HG02759 (cell line): ENCODE results near the gene LYL1.
A peak's percentile ranks its signal among the peaks of the same experiment; 100 is the strongest.

Source experiments
- ATAC-seq: cut with Tn5 transposase; IDR thresholded peaks from one replicate; pipeline ENCODE4 v1.9.1; 2021; ENCODE audit warnings: mild to moderate bottlenecking, moderate library complexity; ENCODE audit not compliant: unreplicated experiment

The LYL1 gene

GRCh38 chr19:13110099-13110610 lies 7.5 kb upstream of the LYL1 start:
- no peak for ATAC-seq

GRCh38 chr19:13109361-13110098 lies 6.9 kb upstream of the LYL1 start:
- ATAC-seq: no peak

- ATAC-seq: no peak
These were observed 2.4 kb upstream of the LYL1 start for GRCh38 chr19:13104848-13105711.

DNA sequence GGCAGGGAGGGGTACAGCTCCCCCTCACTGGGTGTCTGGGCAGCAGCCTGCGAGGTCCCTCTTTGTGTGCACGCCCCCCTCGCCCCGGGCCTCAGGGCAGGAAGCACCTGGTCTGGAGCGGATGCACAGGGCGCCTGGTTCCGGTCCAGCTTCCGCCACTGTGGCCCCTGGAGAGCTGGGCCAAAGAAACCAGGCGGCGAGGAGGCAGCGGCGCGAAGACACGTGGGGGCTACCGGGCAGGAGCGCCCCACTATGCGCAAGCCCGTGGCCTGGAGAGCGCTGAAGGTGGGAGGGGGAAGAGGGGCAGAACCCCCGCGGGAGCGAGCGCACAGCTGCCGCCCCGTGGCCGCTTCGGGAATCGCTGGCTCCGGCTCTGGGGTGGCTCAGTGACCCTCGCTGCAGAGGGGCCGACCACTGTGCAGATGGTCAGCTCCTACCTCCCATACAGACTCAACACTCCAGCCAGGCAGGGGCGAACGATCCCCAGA lies 1.7 kb upstream of the LYL1 start:
- peak; percentile 39 for ATAC-seq

GRCh38 chr19:13103581-13104359 lies 1.1 kb upstream of the LYL1 start:
- no peak for ATAC-seq

DNA sequence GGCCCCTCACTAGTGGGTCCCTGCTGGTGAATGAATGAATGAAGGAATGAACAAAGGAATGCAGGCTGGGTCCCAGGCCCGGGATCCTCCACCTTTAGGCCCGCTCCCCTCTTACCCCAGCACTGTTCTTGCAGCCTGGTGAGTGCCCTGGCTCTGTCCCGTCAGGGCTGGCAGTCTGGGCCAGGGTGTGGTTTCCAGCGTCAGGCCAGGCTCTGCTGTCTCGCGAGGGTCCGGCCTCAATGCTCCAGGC lies 317 bp downstream of the LYL1 start:
- ATAC-seq: no peak

DNA sequence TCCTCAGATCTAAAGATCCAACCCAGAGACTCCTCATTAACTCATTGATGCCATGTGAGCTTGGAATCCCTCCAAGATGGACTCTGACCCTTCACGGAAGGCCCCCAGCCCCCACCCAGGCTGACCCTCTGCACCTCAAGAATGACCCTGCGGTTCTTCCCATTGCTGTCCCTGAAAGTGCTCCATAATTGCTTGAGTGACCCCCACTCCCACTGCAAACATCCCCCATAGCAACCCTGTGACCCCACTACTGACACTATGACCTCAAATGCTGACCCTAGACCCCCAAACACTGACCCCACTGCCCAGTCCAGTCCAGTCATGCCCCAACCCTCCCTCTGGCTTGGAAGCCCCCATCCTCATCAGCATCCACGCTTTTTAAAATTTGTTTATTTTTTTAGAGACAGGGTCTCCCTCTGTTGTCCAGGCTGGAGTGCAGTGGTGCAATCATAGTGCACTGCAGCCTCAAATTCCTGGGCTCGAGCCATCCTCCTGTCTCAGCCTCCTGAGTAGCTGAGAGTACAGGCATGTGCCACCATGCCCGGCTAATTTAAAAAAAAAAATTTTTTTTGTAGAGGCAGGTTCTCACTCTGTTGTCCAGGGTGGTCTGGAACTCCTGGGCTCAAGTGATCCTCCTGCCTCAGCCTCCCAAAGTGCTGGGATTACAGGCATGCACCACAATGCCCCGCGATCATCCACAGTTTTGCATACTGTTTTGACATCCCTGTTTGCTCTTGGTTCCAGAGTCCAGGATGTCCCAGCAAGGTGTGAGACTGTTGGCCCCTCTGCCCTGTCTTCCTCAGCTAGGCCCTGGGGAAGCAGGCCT lies 855 bp downstream of the LYL1 start:
- ATAC-seq: no peak

- ATAC-seq: no peak
These were observed 1.6 kb downstream of the LYL1 start for GRCh38 chr19:13100841-13101589.

GRCh38 chr19:13100031-13100588 lies 2.5 kb downstream of the LYL1 start:
- no peak for ATAC-seq

DNA sequence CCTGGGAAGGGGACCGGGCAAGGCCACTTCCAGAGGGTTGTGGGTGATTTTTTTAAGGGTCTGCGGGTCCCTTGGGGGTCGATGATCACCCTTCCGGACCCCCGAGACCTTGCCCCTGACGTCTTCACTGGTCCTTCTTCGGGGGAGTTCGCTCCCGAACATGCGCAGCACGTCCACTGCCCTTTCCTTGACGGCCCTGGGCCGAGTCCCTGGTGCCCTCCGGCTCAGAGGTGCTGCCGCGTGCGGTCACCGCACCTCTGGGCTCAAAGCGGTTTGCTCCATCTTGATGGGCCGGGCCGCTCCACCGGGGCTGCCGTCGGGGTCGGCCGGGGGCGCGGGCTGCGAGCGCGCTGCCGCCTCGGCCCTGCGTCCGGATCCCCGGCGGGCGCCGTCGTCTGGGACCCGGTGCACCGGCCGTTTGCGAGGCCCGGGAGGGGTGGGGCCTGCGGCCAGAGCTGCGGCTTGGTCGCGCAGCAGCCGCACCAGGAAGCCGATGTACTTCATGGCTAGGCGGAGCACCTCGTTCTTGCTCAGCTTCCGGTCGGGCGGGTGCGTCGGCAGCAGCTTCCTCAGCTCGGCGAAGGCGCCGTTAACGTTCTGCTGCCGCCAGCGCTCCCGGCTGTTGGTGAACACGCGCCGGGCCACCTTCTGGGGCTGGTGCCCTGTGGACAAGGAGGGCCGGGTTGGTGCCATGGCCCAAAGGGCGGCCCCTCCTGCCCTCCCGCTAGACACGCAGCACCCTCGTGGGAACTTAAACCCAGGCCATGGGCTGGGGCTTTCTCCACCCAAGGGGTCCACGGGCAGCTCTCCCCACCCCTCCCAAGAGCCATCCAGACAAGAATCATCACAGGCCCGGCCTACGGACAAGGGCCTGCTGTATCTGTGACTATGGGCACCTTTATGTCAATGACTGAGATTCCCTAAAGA lies 3.3 kb downstream of the LYL1 start:
- no peak for ATAC-seq

DNA sequence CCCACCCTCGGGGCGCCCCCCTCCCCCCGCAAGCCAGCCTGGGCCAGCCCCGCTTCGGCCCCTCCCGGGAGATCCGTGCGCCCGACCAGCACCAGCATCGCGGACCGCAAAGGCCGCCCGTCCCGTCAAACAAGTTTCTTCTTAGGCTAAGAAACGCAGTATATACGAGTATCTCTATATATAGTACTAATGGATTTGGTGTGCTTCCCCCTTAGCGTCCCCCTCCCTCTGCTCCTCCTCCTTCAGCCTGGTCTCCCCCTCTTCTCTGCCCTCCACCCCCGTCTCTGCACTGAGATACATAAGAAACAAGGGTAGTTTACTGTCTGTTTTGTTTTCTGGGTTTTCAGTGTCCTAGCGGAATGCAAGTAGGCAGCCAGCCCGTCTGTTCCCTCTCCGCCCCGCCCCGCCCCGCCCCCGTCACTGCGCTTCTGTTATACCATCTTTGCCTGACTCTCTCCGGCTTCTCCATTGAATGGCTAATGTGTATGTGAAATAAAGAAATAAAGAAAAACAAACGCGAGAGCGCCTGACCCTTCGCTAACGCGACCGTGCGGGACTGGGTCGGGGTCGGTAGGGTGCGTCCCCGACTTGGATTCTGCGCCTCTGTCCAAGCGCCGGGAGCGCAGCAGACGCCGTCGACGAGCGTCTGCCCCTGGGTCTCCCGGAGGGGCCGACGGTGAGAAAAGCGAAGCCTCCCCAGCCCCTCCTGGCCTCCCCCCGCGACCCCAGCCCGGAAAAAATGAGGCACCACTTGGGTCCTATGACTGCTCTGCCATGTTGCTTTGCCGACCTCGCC lies 4.2 kb downstream of the LYL1 start:
- ATAC-seq: no peak

DNA sequence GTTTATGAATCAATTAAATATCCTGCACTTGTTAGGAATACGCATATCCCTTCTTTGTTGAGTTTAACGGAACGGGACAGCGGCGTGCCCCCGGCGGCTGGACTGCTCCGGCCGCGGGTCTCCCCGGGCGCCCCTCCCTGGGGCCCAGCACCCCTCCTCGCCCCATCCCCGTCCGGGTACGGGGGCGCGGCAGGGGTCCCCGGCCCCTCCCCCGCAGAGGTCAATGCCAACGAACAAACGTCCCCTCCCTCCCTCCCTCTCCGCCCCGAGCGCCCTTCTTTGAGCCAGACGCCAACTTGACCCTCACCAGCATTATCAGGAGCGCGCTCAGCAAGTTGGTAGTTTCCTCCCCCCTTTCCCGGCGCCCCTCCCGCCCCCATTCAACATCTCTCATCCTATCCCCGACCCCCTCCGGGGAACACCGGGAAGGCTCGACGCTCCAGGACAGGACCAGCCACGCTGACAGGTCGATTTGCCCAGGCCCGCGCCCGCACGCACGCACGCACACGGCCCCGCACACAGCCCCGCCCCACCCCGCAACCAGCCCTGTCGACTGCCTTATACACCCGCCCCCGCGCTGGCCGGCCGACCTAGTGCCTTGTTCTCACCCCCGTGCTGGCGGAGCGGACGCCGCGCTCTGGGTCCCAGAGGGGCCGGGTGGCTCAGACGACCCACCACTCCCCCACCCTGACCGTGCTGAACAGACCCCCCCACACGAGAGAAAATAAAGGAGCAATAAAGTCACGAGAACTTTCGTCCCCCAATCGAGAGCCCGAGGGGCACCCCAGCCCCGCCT lies 5.0 kb downstream of the LYL1 start:
- ATAC-seq: no peak

DNA sequence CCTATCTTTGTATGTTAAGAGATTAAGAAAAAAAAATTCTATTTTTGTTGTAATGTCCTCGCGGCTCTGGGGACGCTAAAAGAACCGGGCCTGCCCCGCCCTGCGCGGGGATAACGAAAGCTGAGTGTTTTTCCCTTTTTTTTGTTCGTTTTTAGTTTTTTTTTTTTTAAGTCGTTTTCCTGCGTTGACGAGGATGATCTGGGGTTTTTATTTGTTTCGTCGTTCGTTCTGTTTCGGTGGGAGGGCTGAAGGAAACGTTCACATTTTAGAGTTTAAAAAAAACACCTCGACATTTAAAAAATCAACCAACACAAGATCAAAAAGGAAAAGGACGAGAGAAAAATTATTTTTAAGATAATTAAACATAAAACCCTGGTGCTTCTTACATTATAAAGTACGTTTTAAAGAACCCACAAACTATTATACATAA lies 5.6 kb downstream of the LYL1 start:
- no peak for ATAC-seq

GRCh38 chr19:13095934-13096927 lies 6.4 kb downstream of the LYL1 start:
- no peak for ATAC-seq

GRCh38 chr19:13095393-13095784 lies 7.3 kb downstream of the LYL1 start:
- ATAC-seq: no peak
